Measurements from ENCODE around the gene ZNF684. TPM values are rescaled to one million over a fixed set of nuclear protein-coding genes. Genes with fewer than 3 reads are reported as not detected.
A peak's percentile ranks its signal among the peaks of the same experiment; 100 is the strongest.
"Not testable (repeated sequence)": the region's sequence is repeated elsewhere in the genome, so short reads cannot be mapped to it uniquely, and the experiment has no call there.

The ZNF684 gene
- total RNA-seq, result 1 to 10 TPM; 4.7 to 6.2 TPM

GRCh38 chr1:40531381-40532061 is at the start of gene ZNF684:
ZNF684 (plus strand) TSS chr1:40531637; CDS start chr1:40533167, 1,530 bp downstream.
- peak; percentile 82 for DNase-seq
- Mint-ChIP-seq H3K36me3 (peaks cover 17% of the 10 kb centered on the region), H3K4me1 (peaks cover 17% of the 10 kb centered on the region), H3K4me3 (peak within 1 kb of the TSS; percentile 99), H3K27ac (peak within 1 kb of the TSS; percentile 93), H3K9me3 (peaks cover 8% of the 10 kb centered on the region), H3K27me3 (peaks cover 7% of the 10 kb centered on the region)

GRCh38 chr1:40495315-40495903 is 36.0 kb upstream of the ZNF684 start:
- peaks cover 57% of the 10 kb centered on the region for H3K9me3 Mint-ChIP-seq
- peaks cover 84% of the 10 kb centered on the region for H3K36me3 Mint-ChIP-seq
- no peak overlapping the region for H3K4me3 Mint-ChIP-seq
- H3K4me1 Mint-ChIP-seq, result peaks cover 3% of the 10 kb centered on the region
- H3K27ac Mint-ChIP-seq, result no peak overlapping the region
- no peaks in the 10 kb centered on the region for H3K27me3 Mint-ChIP-seq
- no peak for DNase-seq

GRCh38 chr1:40502651-40503050 is 28.8 kb upstream of the ZNF684 start:
- H3K9me3 Mint-ChIP-seq, result peaks cover 58% of the 10 kb centered on the region
- H3K27ac Mint-ChIP-seq, result not testable (repeated sequence)

GRCh38 chr1:40507973-40508372 is 23.5 kb upstream of the ZNF684 start:
- H3K36me3 Mint-ChIP-seq, result peaks cover 80% of the 10 kb centered on the region
- peak overlapping the region; percentile 86 for H3K27ac Mint-ChIP-seq
- H3K9me3 Mint-ChIP-seq, result peaks cover 42% of the 10 kb centered on the region

More at GRCh38 chr1:40502651-40503050, 28.8 kb upstream of the ZNF684 start:
- not testable (repeated sequence) for H3K4me3 Mint-ChIP-seq, H3K27me3 Mint-ChIP-seq, H3K4me1 Mint-ChIP-seq, DNase-seq
- peaks cover 84% of the 10 kb centered on the region for H3K36me3 Mint-ChIP-seq

GRCh38 chr1:40508375-40509341 is 22.8 kb upstream of the ZNF684 start, which contains the start of gene EXO5:
EXO5 (plus strand) TSS chr1:40508767; CDS start chr1:40514545, 5,778 bp downstream.
- peak within 1 kb of the TSS; percentile 86 for H3K27ac Mint-ChIP-seq
- H3K9me3 Mint-ChIP-seq, result peaks cover 38% of the 10 kb centered on the region

More at GRCh38 chr1:40507973-40508372, 23.5 kb upstream of the ZNF684 start:
- Mint-ChIP-seq H3K27me3 (no peaks in the 10 kb centered on the region), H3K4me3 (peak overlapping the region; percentile 86), H3K4me1 (peaks cover 13% of the 10 kb centered on the region)
- no peak for DNase-seq

GRCh38 chr1:40519517-40519916 is 11.9 kb upstream of the ZNF684 start:
- no peaks in the 10 kb centered on the region for H3K27me3 Mint-ChIP-seq
- no peak overlapping the region for H3K4me3 Mint-ChIP-seq
- H3K27ac Mint-ChIP-seq, result no peak overlapping the region
- peaks cover 53% of the 10 kb centered on the region for H3K9me3 Mint-ChIP-seq
- no peak for DNase-seq
- no peaks in the 10 kb centered on the region for H3K4me1 Mint-ChIP-seq
- H3K36me3 Mint-ChIP-seq, result peaks cover 47% of the 10 kb centered on the region

More at GRCh38 chr1:40508375-40509341, 22.8 kb upstream of the ZNF684 start, which contains the start of gene EXO5:
- peaks cover 13% of the 10 kb centered on the region for H3K4me1 Mint-ChIP-seq
- H3K4me3 Mint-ChIP-seq, result peak within 1 kb of the TSS; percentile 86
- peak; percentile 90 for DNase-seq
- peaks cover 74% of the 10 kb centered on the region for H3K36me3 Mint-ChIP-seq
- H3K27me3 Mint-ChIP-seq, result no peaks in the 10 kb centered on the region

GRCh38 chr1:40530735-40531380 is 579 bp upstream of the ZNF684 start:
- peak overlapping the region; percentile 93 for H3K27ac Mint-ChIP-seq
- H3K36me3 Mint-ChIP-seq, result peaks cover 16% of the 10 kb centered on the region
- H3K4me3 Mint-ChIP-seq, result peak overlapping the region; percentile 99
- peaks cover 17% of the 10 kb centered on the region for H3K4me1 Mint-ChIP-seq
- peaks cover 12% of the 10 kb centered on the region for H3K9me3 Mint-ChIP-seq
- no peak for DNase-seq
- H3K27me3 Mint-ChIP-seq, result peaks cover 10% of the 10 kb centered on the region

GRCh38 chr1:40532062-40532389 is 589 bp downstream of the ZNF684 start:
- peak overlapping the region; percentile 99 for H3K4me3 Mint-ChIP-seq
- peaks cover 8% of the 10 kb centered on the region for H3K9me3 Mint-ChIP-seq
- DNase-seq, result no peak
- peaks cover 7% of the 10 kb centered on the region for H3K27me3 Mint-ChIP-seq
- H3K27ac Mint-ChIP-seq, result peak overlapping the region; percentile 93
- H3K4me1 Mint-ChIP-seq, result peaks cover 17% of the 10 kb centered on the region
- H3K36me3 Mint-ChIP-seq, result peaks cover 20% of the 10 kb centered on the region

GRCh38 chr1:40532844-40533424 is 1.5 kb downstream of the ZNF684 start:
- Mint-ChIP-seq H3K27ac (no peak overlapping the region), H3K36me3 (peaks cover 24% of the 10 kb centered on the region), H3K4me3 (peak overlapping the region; percentile 99), H3K4me1 (peaks cover 17% of the 10 kb centered on the region), H3K27me3 (no peaks in the 10 kb centered on the region), H3K9me3 (peaks cover 5% of the 10 kb centered on the region)
- peak; percentile 15 for DNase-seq

GRCh38 chr1:40534589-40534988 is 3.2 kb downstream of the ZNF684 start:
- no peaks in the 10 kb centered on the region for H3K27me3 Mint-ChIP-seq
- DNase-seq, result no peak
- peaks cover 27% of the 10 kb centered on the region for H3K36me3 Mint-ChIP-seq
- peaks cover 17% of the 10 kb centered on the region for H3K4me1 Mint-ChIP-seq
- no peak overlapping the region for H3K4me3 Mint-ChIP-seq
- no peak overlapping the region for H3K27ac Mint-ChIP-seq
- peaks cover 5% of the 10 kb centered on the region for H3K9me3 Mint-ChIP-seq

- DNase-seq, result no peak
- H3K4me3 Mint-ChIP-seq, result no peak overlapping the region
- H3K27ac Mint-ChIP-seq, result no peak overlapping the region
- H3K36me3 Mint-ChIP-seq, result peaks cover 30% of the 10 kb centered on the region
- H3K4me1 Mint-ChIP-seq, result peaks cover 17% of the 10 kb centered on the region
- H3K27me3 Mint-ChIP-seq, result no peaks in the 10 kb centered on the region
- peaks cover 5% of the 10 kb centered on the region for H3K9me3 Mint-ChIP-seq
Measured at GRCh38 chr1:40535732-40536131, 4.3 kb downstream of the ZNF684 start.

- no peaks in the 10 kb centered on the region for H3K4me1 Mint-ChIP-seq
- H3K9me3 Mint-ChIP-seq, result no peaks in the 10 kb centered on the region
- H3K36me3 Mint-ChIP-seq, result peaks cover 49% of the 10 kb centered on the region
- H3K4me3 Mint-ChIP-seq, result no peak overlapping the region
- no peak overlapping the region for H3K27ac Mint-ChIP-seq
- DNase-seq, result no peak
- no peaks in the 10 kb centered on the region for H3K27me3 Mint-ChIP-seq
Measured at GRCh38 chr1:40539338-40539737, 7.9 kb downstream of the ZNF684 start.

- Mint-ChIP-seq H3K27me3 (no peaks in the 10 kb centered on the region), H3K4me3 (no peak overlapping the region), H3K9me3 (peaks cover 29% of the 10 kb centered on the region), H3K4me1 (no peaks in the 10 kb centered on the region), H3K36me3 (peaks cover 54% of the 10 kb centered on the region), H3K27ac (no peak overlapping the region)
- no peak for DNase-seq
Measured at GRCh38 chr1:40546957-40547356, 15.5 kb downstream of the ZNF684 start.

GRCh38 chr1:40553017-40553416 is 21.6 kb downstream of the ZNF684 start:
- Mint-ChIP-seq H3K4me1 (no peaks in the 10 kb centered on the region), H3K27me3 (no peaks in the 10 kb centered on the region), H3K27ac (no peak overlapping the region), H3K36me3 (peaks cover 7% of the 10 kb centered on the region), H3K4me3 (no peak overlapping the region), H3K9me3 (peaks cover 11% of the 10 kb centered on the region)
- DNase-seq, result no peak
